HS-5 (cell line): Measurements from ENCODE around the gene GABRR1.
A peak's percentile ranks its signal among the peaks of the same experiment; 100 is the strongest.
"Not testable (repeated sequence)": the region's sequence is repeated elsewhere in the genome, so short reads cannot be mapped to it uniquely, and the experiment has no call there.

Experiments
- DNase-seq: peaks from one replicate; pipeline ENCODE4 v3.0.0-alpha.2; 2012; ENCODE audit warnings: low read depth

Gene GABRR1

DNA sequence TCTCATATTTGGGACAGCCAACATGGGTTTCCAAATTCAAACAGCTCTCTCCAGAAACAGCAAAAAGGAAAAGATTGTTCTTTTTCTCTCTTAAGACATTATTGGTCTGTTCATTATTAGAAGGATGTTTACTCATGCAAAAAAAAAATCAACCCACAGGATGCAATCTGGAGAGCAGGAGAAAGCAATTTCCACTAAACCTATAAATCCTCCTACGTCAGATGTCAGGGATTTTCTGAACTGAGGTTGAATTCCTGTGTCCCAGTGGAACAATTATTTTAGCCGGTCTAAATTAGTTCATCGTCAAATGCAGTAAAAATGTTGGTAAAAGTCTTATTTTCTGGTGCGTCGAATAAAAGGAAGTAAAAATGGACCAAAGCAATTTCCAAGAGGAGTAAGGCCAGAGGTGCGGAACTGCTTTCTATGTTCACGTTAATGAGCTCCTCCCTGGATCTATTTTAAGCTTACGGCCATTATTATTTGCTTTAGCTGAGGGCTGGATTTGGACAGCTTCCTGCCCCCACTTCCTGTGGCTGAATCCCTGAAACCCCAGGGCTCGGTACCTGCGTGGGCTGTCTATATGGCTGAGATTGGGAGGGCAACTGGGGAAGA is at the start of gene GABRR1:
GABRR1 (minus strand) TSS at position 60 of the 612 bp plus-strand sequence; CDS start at position 24, 36 bp downstream.
- DNase-seq, result no peak

DNA sequence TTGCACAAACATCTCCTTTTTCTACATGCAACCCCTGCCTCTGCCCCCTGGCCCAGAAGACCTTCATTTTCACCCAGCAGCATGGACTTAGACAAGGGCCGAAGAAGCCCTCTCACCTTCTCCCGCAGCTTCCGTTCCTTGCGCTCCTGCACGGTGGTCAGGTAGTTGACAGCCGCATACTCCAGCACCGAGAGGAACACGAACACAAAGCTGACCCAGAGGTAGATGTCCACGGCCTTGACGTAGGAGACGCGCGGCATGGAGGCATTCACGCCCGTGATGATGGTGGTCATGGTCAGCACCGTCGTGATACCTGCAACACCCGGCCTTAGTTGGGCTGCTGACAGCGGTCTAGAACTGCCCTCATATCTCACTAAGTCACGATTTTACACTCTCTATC is 47.1 kb upstream of the GABRR1 start:
- no peak for DNase-seq

DNA sequence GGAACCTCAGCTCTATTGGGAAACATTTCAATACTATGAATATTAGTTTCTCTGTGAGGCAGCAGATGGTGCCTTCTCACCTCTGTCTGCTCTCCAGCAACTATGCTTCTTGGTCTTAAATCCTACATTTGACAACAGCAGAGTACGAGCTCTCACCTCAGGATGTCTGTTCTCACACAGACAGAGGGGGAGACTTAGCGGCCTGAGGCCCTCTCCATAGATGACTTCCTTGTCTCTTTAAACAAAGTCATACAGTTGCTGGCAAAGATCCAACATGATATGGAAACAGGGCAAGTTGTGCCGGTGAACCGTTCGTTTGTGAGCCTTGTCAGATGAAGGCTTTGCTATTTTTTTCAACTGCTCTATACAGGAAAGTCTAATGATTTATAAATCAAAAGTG is 43.7 kb upstream of the GABRR1 start:
- no peak for DNase-seq

DNA sequence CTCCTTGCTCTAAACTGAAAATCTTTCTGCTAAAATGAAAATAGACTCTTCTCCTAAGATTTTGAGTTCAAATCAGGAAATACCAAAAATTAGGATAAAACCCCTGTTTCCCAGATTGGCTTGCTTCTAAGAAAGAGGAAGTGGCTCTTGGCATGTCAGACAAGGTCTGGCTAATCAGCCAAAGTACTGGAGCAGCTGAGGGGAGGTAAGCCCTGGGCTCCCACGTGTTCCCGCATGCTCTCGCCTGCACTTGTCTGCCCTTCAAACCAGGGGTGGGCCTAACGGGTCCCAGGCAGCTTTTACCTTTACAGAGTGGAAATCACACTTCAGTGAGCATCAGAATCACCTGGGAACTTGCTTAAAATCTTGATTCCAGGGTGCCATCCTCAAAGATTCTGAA is 43.2 kb upstream of the GABRR1 start:
- DNase-seq, result no peak

DNA sequence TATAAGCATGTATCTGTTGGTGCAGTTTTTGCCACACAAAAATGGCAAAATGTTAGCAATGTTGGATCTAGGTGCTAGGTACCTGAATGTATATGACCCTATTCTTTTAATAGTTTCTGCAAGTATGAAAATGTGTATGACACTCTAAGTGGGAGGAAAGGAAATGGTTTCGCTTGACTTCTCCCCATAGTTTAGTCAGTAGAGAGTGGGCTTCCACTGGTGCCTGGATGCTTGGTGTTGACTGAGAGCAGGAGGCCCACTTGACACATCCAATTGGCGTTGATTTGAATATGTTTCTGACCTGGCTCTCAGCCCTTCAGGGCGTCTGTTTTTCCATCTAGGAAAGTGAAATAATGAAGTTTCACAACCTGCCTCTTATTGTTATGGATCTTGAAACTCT is 41.8 kb upstream of the GABRR1 start:
- DNase-seq, result no peak

DNA sequence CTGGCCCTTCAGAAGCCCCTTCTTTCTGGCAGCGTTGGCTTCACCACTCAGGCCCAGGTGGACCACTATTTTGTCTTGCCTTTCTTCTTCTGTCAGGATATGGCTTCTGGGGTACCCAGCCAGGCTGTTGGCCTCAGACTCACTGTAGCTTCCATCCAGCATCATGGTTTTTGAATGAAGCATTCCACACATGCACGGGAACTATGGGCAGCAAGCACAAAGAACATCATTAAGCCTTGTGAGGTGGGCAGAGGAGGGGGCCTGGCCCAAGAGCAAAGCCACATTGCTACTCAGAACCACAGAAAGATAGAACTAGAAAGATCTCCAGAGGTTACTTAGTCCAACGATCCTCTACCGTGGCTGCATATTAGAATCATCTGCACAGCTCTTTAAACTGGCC is 40.6 kb upstream of the GABRR1 start:
- no peak for DNase-seq

DNA sequence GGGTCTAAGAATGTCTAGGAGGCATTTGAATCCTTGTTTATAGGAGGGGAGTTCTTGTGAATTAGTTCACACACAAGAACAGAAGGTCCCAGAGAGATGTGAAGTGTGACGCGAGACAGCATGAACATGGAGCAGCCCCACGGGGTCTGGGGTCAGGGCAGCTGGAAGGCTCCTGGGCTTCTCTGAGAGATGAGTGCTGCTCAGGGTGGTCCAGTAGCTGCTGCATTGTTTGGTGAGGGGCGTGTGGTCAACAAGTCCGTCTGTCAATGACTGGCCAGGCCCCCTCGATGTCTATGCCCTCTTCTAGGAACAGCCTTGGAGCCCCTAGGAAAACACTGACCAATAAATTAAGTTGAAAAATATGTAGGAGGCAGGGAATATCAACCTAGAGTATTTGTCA is 40.2 kb upstream of the GABRR1 start:
- DNase-seq, result no peak

DNA sequence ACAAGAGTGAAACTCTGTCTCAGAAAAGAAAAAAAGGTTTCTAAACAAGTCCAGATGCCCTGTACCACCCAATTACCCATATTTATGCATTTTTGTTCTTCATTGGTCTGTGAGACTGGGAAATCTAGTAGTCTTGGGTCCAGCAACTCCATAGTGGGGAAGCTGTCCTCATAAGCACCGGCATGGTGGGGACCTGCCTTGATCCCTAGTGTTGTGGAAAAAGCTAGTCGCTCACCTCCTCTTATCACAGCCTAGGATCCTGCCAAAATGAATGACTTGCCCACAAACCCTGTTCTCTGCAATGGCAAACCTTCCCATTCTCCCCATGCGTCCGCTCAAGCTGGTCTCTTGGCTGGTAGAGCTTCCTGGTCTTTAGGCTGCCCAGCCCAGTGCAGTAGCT is 38.3 kb upstream of the GABRR1 start:
- no peak for DNase-seq

DNA sequence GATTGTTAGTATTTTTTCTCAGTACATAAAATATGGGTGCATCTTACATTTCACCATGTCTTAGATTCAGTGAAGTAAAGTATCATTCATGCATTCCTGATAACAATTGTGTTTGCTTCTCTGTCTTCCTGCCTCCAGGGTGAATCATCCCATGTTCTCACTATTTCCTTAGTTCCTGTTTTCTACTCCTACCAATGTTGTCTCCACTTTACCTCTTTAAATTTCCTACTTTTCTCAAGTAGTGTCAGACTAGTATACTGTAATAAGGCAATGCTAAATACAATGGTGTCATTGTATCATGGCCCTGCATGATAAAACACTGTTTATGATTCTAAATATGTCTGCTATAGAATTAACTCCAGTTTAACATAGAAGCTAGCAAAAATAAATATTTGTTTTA is 37.4 kb upstream of the GABRR1 start:
- DNase-seq, result no peak

DNA sequence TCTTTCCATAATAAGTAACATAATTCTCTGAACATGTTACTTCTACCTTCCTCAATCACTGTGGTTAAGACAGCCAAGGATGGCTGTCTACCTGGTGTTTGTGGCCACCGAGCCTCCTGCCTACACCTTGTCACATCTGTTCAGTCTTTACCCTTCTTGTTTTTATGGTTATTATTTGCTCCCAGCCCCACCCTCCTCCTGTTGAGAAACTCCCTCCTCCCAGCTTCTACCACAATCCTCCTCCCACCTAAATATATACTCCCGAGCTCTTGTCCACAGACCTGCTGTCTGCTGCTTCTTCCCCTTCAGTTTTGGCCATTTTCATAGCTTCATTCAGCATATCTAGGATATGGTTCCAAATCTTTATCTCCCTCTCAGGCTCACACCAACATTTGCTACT is 35.7 kb upstream of the GABRR1 start:
- no peak for DNase-seq

DNA sequence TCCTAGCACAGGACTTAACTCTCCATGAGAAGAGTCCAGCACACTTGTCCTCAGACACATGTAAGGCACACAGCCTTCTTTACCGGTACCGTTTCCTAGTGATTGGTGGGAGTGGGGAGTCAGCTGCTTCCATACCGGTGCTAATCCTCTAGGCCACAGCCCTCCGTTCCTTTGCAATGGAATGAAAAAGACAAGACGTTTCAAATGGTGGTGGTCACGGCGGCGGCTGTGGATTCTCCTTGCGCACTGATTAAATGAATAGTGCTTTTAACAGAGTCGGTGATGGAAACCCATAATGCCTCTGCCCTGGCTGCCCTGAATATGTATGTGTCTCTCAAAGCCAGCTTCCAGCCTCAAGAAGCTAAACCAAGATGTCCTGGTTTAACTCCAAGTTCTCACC is 34.8 kb upstream of the GABRR1 start:
- DNase-seq, result no peak

DNA sequence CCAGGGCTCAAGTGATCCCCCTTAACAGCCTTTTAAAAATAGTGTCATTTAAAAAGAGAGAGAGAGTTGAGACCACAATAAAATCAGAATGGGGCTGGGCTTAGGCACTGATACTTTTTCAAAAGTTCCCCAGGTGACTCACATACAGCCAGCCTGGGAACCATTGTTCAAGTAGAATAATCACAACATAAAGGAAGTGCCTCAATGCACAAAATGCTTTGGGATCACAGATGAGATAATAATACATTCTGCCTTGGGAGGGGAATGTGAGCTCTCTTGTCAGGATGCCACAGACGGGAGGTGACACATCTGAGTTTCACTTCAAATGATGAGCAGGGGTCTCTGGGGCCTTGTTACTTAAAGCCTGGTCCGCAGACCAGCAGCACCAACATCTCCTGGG is 34.0 kb upstream of the GABRR1 start:
- no peak for DNase-seq

DNA sequence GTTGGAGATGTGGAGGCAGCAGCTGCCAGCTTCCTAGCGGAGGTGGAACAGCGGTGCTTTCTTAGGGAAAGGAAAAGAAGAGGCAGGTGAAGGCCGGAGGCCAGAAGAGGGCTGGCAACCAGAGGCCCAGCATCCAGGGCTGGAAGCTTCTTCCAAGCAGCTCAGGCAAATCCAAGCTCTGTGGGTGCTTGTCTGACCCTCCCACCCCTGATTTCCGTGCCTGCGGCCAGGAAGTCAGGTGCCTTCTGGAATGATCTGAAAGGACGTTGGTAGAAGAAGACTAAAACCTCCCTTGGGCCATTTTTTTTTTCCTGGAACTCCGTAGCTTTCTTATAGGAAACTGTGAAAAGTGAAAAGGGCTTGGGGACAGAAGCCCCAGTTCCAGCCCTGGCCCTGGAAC is 33.1 kb upstream of the GABRR1 start:
- DNase-seq, result no peak

DNA sequence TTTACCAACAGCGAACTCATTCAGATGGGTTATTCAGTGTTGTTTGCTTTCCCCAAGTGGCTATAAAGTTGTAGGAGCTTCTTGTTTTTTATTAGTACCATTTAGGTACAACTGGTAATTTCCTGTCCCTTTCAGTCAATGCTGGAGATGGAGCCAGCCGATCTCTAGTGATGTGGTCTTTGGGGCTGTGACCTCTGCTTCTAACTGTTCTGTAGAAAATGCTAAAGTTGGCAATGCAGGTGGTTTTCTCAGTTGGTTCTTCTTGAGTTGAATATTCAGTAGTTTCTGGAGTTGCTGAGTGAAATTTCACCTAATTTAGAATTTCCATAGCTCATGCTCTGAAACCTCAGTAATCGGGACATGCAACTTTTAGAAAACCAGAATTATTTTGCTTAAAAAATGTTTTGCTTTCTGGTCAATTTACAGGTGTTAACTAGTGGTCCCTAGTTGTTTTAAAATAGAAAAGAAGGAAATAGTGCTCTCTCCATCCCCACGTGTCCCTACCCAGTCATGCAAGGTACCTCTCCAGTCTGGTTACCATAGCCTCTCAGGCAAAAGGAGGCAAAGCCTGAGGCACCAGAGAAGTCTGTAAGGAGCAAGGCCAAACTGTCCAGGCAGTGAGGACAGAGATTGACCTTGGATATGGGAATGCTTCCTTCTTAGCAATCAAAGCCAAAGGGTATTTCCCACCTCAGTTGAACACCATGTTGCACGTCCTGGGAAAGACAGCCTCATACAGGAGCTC is 27.3 kb upstream of the GABRR1 start:
- no peak for DNase-seq

DNA sequence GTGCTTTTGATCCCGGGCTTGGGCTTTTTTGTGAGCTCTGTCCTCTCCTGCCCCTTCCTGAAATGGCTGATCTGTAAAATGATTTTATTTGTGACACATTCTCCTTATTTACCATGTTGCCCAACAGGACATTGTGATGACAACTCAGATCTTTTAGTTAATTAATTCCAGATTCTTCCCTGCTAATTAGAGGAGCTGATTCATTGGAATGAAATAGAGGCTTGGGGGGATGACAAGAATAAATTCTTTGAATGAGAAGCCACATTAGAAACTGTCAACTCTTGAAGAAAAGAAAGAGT is 26.1 kb upstream of the GABRR1 start:
- peak; percentile 26 for DNase-seq

DNA sequence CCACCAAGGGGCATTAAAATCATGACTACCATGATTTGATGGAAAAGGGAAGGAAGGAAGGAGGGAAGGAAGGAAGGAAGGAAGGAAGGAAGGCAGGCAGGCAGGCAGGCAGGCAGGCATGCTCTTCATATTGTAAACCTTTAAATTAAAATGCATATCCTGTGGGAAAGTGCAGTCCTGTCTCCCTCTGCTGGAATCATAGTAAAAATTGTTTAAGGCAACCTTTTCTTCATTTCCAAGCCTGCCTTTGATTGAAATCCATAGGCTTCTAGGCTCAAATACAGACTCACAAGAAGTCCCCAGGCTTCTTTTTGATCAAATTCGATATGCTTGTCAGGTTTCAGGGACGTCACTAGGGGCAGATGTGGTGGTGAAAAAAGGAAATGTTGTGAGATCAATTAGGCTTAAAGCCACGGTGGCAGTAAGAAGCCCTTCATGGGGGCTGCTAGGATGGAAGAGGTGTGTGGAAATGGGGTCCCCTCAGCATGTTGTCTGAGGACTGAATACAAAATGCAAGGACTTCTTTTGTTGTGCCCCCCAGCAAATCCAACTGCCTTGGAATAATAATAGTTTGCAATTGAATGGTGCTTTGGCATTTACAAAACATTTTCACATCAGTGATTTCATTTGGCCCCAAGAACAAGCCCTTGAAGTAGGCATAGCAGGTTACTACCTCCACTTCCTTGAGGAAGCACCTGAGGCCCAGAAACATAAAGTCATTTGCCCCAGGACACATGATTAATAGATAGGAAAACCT is 25.6 kb upstream of the GABRR1 start:
- DNase-seq, result peak; percentile 31

DNA sequence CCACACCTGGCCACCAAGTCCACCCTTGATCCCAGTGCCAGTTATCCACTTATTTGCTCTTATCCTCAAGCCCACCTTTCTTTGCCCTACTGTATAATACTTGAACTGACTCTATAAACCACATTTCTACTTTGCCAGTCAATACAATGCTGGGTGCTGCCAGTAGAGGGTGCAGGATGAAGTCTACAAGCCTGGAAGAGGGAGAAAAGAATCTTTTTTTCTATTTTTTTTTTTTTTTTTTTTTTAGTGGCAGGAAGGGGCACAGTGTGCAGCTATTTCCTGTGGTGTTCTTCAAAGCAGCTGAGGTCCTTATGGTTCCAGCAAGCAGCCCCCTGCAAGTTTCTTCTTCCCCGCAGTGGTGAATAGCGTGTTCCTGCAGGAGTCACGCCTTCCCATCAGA is 22.2 kb upstream of the GABRR1 start:
- no peak for DNase-seq

DNA sequence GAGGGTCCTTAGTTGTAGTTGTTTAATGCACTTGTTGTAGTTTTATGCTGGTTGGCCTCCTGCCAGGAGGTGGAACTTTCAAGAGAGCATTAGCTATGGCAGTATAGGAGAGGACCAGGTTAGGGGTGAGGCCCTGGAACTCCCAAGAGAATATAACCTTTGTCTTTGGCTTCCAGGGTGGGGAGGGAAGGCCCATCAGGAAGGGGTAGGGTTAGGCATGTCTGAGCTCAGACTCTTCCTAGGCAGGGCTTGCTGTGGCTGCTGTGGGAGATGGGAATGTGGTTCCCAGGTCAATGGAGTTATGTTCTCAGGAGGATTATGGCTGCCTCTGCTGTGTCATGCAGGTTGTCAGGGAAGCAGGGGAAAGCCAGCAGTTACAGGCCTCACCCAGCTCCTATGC is 20.0 kb upstream of the GABRR1 start:
- DNase-seq, result no peak

DNA sequence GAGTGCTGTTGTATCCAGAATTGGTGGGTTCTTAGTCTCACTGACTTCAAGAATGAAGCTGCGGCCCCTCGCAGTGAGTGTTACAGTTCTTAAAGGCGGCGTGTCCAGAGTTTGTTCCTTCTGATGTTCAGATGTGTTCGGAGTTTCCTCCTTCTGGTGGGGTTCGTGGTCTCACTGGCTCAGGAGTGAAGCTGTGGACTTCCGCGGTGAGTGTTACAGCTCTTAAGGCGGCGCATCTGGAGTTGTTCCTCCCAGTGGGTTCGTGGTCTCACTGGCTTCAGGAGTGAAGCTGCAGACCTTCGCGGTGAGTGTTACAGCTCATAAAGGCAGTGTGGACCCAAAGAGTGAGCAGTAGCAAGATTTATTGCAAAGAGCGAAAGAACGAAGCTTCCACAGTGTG is 16.4 kb upstream of the GABRR1 start:
- DNase-seq, result not testable (repeated sequence)

DNA sequence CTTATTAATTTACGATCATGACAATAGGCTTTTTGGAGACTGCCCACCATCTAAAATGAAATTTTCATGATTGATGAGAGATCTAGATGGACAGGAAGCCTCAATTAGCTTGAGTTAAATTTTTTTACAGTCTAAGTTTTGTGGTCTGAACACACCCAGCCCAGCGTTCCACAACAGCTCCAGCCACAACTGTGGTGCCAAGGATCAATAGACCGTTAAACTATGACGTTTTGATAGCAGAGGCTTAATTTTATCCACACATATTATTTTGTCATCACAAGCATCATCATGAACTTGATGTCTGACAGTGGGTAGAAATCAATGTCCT is 5.5 kb upstream of the GABRR1 start:
- DNase-seq, result no peak

DNA sequence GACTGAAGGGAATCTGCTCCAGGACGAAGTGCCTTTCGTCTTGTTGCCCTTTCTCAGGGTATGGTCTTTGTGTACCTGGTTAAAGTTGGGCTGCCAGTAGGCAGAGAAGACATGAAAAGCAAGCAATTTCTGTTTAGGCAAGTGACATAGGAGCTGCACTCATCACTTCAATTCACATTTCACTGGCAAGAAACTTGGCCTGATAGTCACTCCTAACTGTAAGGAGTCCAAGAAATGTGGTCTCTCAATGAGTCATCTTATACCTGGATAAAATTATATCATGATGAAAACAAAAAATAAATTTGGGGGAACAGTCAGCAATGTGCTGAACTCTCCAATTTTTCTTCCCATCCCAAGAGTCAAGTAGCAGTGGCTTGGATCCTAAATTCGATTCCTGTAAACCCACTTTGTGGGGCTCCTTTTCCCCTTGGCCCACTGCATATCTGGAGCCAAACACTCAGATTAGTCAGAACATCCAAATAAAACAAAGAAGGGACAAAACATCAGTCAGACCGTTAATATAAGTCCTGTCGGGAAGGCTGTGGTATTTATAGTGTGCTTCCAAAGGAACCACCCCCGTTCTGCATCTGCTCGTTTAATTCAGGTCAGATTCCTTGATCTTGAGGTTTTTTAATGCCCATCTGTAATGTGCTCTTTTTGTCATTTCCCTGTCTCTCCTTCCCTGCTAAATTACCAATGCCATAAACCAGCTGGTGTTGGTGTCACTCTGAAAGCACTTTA is 5.0 kb upstream of the GABRR1 start:
- no peak for DNase-seq

DNA sequence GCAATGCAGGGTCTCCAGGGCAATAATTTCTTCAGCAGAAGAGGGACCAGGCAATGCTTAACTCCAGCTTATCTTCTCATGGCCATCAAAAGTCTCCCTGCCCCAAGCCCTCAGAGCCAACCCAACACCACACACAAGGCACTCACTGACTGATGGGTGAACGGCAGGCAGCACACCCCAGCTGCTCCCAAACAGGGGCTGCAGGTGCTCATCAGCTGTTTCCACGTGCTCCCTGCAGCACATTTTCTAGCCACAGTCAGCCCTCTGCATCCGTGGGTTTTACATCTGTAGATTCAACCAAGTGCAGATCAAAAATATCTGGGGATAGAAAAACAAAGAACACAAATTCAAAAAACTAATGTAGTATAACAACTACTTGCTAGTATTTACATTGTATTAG is 4.0 kb upstream of the GABRR1 start:
- DNase-seq, result no peak

DNA sequence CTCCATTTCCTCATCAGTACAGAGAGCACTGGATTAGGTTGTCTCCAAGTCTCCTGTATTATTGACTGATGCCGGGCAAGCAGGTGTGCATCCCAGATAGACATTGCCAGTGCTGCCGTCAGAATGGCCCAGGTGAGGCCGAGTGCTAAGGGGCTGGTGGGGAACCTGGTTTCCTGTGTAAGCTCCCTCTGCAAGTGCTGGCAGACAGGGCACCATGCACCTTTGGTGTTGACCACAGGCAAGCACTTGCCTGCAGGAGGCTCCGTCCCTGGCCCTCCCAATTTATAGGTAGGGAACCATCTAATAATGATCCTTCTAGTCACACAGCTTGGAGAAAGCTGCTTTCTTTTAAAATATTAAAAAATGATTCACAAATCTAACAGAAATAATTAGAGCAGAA is 747 bp downstream of the GABRR1 start:
- DNase-seq, result no peak
